Large intestine (tissue), 3 donors: ENCODE measurements around the gene SIGMAR1. TPM values are rescaled to one million over a fixed set of nuclear protein-coding genes. Genes with fewer than 3 reads are reported as not detected.

Experiments
- DNase-seq, 2 donors: peaks; one replicate each; pipeline versions ENCODE4 v3.0.0 to v3.0.0-alpha.2; 2013
- H3K27ac ChIP-seq: one replicate; pipeline ENCODE4 v1.5.1; 2013; ENCODE audit warnings: low read length
- H3K27me3 ChIP-seq: 2 replicates; pipeline ENCODE4 v1.6.1; 2013; ENCODE audit warnings: low read length; ENCODE audit not compliant: control insufficient read depth, insufficient read depth
- H3K36me3 ChIP-seq: 2 replicates; pipeline ENCODE4 v1.6.1; 2013; ENCODE audit warnings: low read length; ENCODE audit not compliant: control insufficient read depth, insufficient read depth
- H3K4me1 ChIP-seq: one replicate; pipeline ENCODE4 v1.6.1; 2013; ENCODE audit warnings: low read length; ENCODE audit not compliant: control insufficient read depth, insufficient read depth
- H3K4me3 ChIP-seq: one replicate; pipeline ENCODE4 v1.5.1; 2013; ENCODE audit warnings: low read length
- H3K9me3 ChIP-seq: one replicate; pipeline ENCODE4 v1.6.1; 2013; ENCODE audit warnings: mild to moderate bottlenecking, low read depth, low read length, moderate library complexity; ENCODE audit not compliant: control insufficient read depth
- WGBS: methylation state at CpG from one replicate; pipeline ENCODE4 v1.1.5; 2013; ENCODE audit warnings: low lambda C conversion rate; ENCODE audit not compliant: insufficient coverage; 5-methylcytosine and 5-hydroxymethylcytosine counted together
- polyA plus RNA-seq: library from polyadenylated mRNA; unstranded; fragments of 120-200 nt; gene quantifications from one replicate; pipeline ENCODE4 v1.2.1, GENCODE V29; 2013

SIGMAR1 gene
- polyA plus RNA-seq, 1 donor: 79.9 TPM

GRCh38 chr9:34656992-34657391 lies 19.4 kb upstream of the SIGMAR1 start:
- Histone ChIP-seq H3K9me3 (no peaks in the 10 kb centered on the region), H3K36me3 (peaks cover 25% of the 10 kb centered on the region), H3K4me1 (peaks cover 25% of the 10 kb centered on the region), H3K27me3 (no peaks in the 10 kb centered on the region), H3K4me3 (no peak overlapping the region), H3K27ac (no peak overlapping the region)
- WGBS: no CpG with 5 or more reads among the region's 5 CpGs
- no peak for DNase-seq

- peaks cover 36% of the 10 kb centered on the region for H3K4me1 ChIP-seq
- H3K27me3 ChIP-seq: no peaks in the 10 kb centered on the region
- DNase-seq: no peak
- H3K9me3 ChIP-seq: no peaks in the 10 kb centered on the region
- WGBS: no CpG with 5 or more reads among the region's 5 CpGs
- no peak overlapping the region for H3K4me3 ChIP-seq
- peaks cover 15% of the 10 kb centered on the region for H3K36me3 ChIP-seq
- no peak overlapping the region for H3K27ac ChIP-seq
Observed at GRCh38 chr9:34655394-34655793, 17.8 kb upstream of the SIGMAR1 start.

GRCh38 chr9:34654323-34655051 lies 16.9 kb upstream of the SIGMAR1 start:
- Histone ChIP-seq H3K27ac (peak overlapping the region; percentile 53), H3K27me3 (no peaks in the 10 kb centered on the region), H3K36me3 (peaks cover 15% of the 10 kb centered on the region), H3K9me3 (no peaks in the 10 kb centered on the region), H3K4me1 (peaks cover 36% of the 10 kb centered on the region), H3K4me3 (no peak overlapping the region)
- DNase-seq: peak in 1 of 2 donors; percentile 34
- no CpG with 5 or more reads among the region's 11 CpGs for WGBS

- Histone ChIP-seq H3K27ac (peak overlapping the region; percentile 75), H3K27me3 (no peaks in the 10 kb centered on the region), H3K4me1 (peaks cover 40% of the 10 kb centered on the region), H3K36me3 (peaks cover 26% of the 10 kb centered on the region), H3K9me3 (no peaks in the 10 kb centered on the region), H3K4me3 (no peak overlapping the region)
- WGBS: no CpG with 5 or more reads among the region's 11 CpGs
- DNase-seq: peak in 1 of 2 donors; percentile 43
Observed at GRCh38 chr9:34653151-34654072, 15.8 kb upstream of the SIGMAR1 start.

- peaks cover 29% of the 10 kb centered on the region for H3K36me3 ChIP-seq
- no peaks in the 10 kb centered on the region for H3K9me3 ChIP-seq
- H3K4me1 ChIP-seq: peaks cover 48% of the 10 kb centered on the region
- WGBS: 63% methylated on average over 2 of the region's 5 CpGs
- H3K27ac ChIP-seq: peak overlapping the region; percentile 75
- DNase-seq: peak in 1 of 2 donors; percentile 37
- H3K4me3 ChIP-seq: peak overlapping the region; percentile 36
- H3K27me3 ChIP-seq: no peaks in the 10 kb centered on the region
Observed at GRCh38 chr9:34652602-34653000, 15.0 kb upstream of the SIGMAR1 start.

- no CpG with 5 or more reads among the region's 24 CpGs for WGBS
- Histone ChIP-seq H3K27ac (peak within 1 kb of the TSS; percentile 75), H3K36me3 (peaks cover 27% of the 10 kb centered on the region), H3K4me1 (peaks cover 52% of the 10 kb centered on the region), H3K9me3 (no peaks in the 10 kb centered on the region), H3K4me3 (peak within 1 kb of the TSS; percentile 36), H3K27me3 (no peaks in the 10 kb centered on the region)
- DNase-seq: peak; percentile 93 to 97
Observed at GRCh38 chr9:34651876-34652601, 14.5 kb upstream of the SIGMAR1 start, which contains the start of gene IL11RA. IL11RA (plus strand) TSS chr9:34652185; CDS start chr9:34655218, 3,033 bp downstream.

- Histone ChIP-seq H3K4me1 (peaks cover 52% of the 10 kb centered on the region), H3K4me3 (peak overlapping the region; percentile 36), H3K9me3 (no peaks in the 10 kb centered on the region), H3K36me3 (peaks cover 22% of the 10 kb centered on the region), H3K27ac (peak overlapping the region; percentile 75), H3K27me3 (no peaks in the 10 kb centered on the region)
- peak in 1 of 2 donors; percentile 66 for DNase-seq
- no CpG with 5 or more reads among the region's 4 CpGs for WGBS
Observed at GRCh38 chr9:34651321-34651720, 13.7 kb upstream of the SIGMAR1 start.

- H3K27ac ChIP-seq: peak overlapping the region; percentile 75
Observed at GRCh38 chr9:34650816-34651215, 13.2 kb upstream of the SIGMAR1 start.

GRCh38 chr9:34648673-34649072 lies 11.1 kb upstream of the SIGMAR1 start:
- DNase-seq: no peak
- Histone ChIP-seq H3K9me3 (no peaks in the 10 kb centered on the region), H3K27ac (no peak overlapping the region), H3K4me3 (no peak overlapping the region), H3K27me3 (no peaks in the 10 kb centered on the region), H3K36me3 (peaks cover 22% of the 10 kb centered on the region), H3K4me1 (peaks cover 62% of the 10 kb centered on the region)
- WGBS: no CpG with 5 or more reads among the region's 8 CpGs

More at GRCh38 chr9:34650816-34651215, 13.2 kb upstream of the SIGMAR1 start:
- Histone ChIP-seq H3K4me3 (no peak overlapping the region), H3K4me1 (peaks cover 57% of the 10 kb centered on the region), H3K27me3 (no peaks in the 10 kb centered on the region), H3K9me3 (no peaks in the 10 kb centered on the region), H3K36me3 (peaks cover 22% of the 10 kb centered on the region)
- DNase-seq: no peak
- no CpG with 5 or more reads among the region's 5 CpGs for WGBS

GRCh38 chr9:34647651-34648050 lies 10.1 kb upstream of the SIGMAR1 start:
- peaks cover 51% of the 10 kb centered on the region for H3K4me1 ChIP-seq
- H3K27me3 ChIP-seq: no peaks in the 10 kb centered on the region
- H3K4me3 ChIP-seq: peak overlapping the region; percentile 84
- H3K9me3 ChIP-seq: no peaks in the 10 kb centered on the region
- peaks cover 22% of the 10 kb centered on the region for H3K36me3 ChIP-seq
- WGBS: no CpG with 5 or more reads among the region's 10 CpGs
- H3K27ac ChIP-seq: peak overlapping the region; percentile 91
- peak in 1 of 2 donors; percentile 73 for DNase-seq
